Ovary (tissue), 9 donors: Measurements from ENCODE around the gene SH3BGR. TPM values are rescaled to one million over a fixed set of nuclear protein-coding genes. Genes with fewer than 3 reads are reported as not detected.

ENCODE experiments used
- DNase-seq, 5 donors: peaks; one replicate each; pipeline ENCODE4 v3.0.0-alpha.2; 2019 to 2020
- H3K27ac ChIP-seq, 2 donors: fragments of 200-600 bp; one replicate each; pipeline versions ENCODE4 v1.5.1 to v1.8.0; 2019 to 2022
- H3K27me3 ChIP-seq: fragments of 200-600 bp; one replicate; pipeline ENCODE4 v1.8.0; 2022
- H3K36me3 ChIP-seq: fragments of 200-600 bp; sonication (generic); one replicate; pipeline ENCODE4 v1.5.1; 2019
- H3K4me1 ChIP-seq: one replicate; pipeline ENCODE4 v1.8.1; 2013; ENCODE audit warnings: mild to moderate bottlenecking, moderate library complexity; ENCODE audit not compliant: insufficient read depth
- H3K4me3 ChIP-seq: fragments of 200-600 bp; sonication (generic); one replicate; pipeline ENCODE4 v1.5.1; 2017
- H3K9me3 ChIP-seq, 2 donors: fragments of 200-600 bp in 1 of 2; sonication (generic) in 1 of 2; one replicate each; pipeline versions ENCODE4 v1.5.1 to v1.8.1; 2013 to 2019; ENCODE audit warnings: mild to moderate bottlenecking in 1 of 2, moderate library complexity in 1 of 2
- EP300 ChIP-seq: sonication (generic); formaldehyde crosslinking; IDR thresholded peaks from one replicate; pipeline ENCODE4 v1.6.1; 2017; ENCODE audit warnings: antibody characterized with exemption
- POLR2A ChIP-seq: fragments of 450-650 bp; IDR thresholded peaks from one replicate; pipeline ENCODE4 v1.6.1; 2017; ENCODE audit warnings: antibody characterized with exemption, mild to moderate bottlenecking, moderate library complexity
- WGBS, 3 donors: extraction: QIAGEN DNeasy Blood & Tissue Kit in 1 of 3; methylation state at CpG; one replicate each; pipeline versions ENCODE4 v1.1.5 to v1.1.7; 2013 to 2017; 5-methylcytosine and 5-hydroxymethylcytosine counted together
- intact Hi-C, 4 donors: fragments of 100-400 bp; cut with DNase I; formaldehyde crosslinking; loops; one replicate each; pipeline versions ENCODE4 v1.11.0 to v1.15.1; 2022 to 2023
- polyA plus RNA-seq, 2 donors: library from polyadenylated mRNA; stranded (reverse); fragments of 200-250 nt in 1 of 2; fragments of 350-450 nt in 1 of 2; fragmentation: Illumina TruSeq in 1 of 2; extraction: RNeasy Lipid Tissue Mini Kit (QIAGEN cat#74804) in 1 of 2; gene quantifications; one replicate each; pipeline ENCODE4 v1.2.3, GENCODE V29; 2013 to 2014
- total RNA-seq, 7 donors: library from RNA; depleted of rRNA in 2 of 7; stranded (reverse); fragments of >200 nt in 2 of 7; fragmentation: NEBNext Ultra II Directional in 3 of 7; extraction: Animal tissue kit (Norgen Biotek cat#: 25700) in 3 of 7; gene quantifications; one replicate each; pipeline versions ENCODE4 v1.1.0 to v1.2.4, GENCODE V29; 2016 to 2023
- TF ChIP-seq, protein P1 (sequence below), 3 donors: fragments of 450-650 bp in 2 of 3; fragments of 200-600 bp in 1 of 3; IDR thresholded peaks; one replicate each; pipeline versions ENCODE4 v1.5.1 to v1.8.0; 2016 to 2022; ENCODE audit warnings: antibody characterized with exemption in 3 of 3, mild to moderate bottlenecking in 1 of 3
- donor health status: DM: no; HTN: no; CAD: no; lungs with moderate emphysema.
- donor health status: DM: no; HTN: no; CAD: no.
- donor health status: Bipolar disorder and iron deficiency.
- donor health status: DM: yes; HTN: yes; CAD: no.
- donor health status: DM: no; HTN: no; CAD: no.
- donor health status: DM: yes; HTN: yes; CAD: no.

SH3BGR gene
- total and polyA plus RNA-seq, 9 donors = 1.1 to 16.2 (median 3.0) TPM

DNA sequence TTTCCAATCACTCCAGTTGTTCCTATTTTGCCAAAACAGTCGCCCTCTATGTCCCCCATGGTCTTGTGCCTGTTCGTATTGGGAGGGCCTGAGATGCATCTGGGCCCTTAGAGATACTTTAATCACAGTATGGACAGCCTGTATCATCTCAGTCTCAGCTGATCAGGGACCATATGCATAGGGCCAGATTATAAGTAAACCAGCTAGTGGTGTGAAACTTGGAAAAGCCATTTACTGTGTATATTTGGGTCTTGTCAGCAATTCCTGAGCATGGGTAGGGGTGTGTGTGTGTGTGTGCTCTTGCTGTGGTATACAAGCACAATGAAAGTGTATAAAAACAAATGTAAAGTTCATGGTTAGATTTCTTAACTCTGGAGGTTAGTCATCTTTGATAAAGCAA is 22.8 kb downstream of the SH3BGR start:
- TF ChIP-seq EP300 (no peak), POLR2A (no peak)
- TF ChIP-seq, protein P1, sequence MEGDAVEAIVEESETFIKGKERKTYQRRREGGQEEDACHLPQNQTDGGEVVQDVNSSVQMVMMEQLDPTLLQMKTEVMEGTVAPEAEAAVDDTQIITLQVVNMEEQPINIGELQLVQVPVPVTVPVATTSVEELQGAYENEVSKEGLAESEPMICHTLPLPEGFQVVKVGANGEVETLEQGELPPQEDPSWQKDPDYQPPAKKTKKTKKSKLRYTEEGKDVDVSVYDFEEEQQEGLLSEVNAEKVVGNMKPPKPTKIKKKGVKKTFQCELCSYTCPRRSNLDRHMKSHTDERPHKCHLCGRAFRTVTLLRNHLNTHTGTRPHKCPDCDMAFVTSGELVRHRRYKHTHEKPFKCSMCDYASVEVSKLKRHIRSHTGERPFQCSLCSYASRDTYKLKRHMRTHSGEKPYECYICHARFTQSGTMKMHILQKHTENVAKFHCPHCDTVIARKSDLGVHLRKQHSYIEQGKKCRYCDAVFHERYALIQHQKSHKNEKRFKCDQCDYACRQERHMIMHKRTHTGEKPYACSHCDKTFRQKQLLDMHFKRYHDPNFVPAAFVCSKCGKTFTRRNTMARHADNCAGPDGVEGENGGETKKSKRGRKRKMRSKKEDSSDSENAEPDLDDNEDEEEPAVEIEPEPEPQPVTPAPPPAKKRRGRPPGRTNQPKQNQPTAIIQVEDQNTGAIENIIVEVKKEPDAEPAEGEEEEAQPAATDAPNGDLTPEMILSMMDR (IDR thresholded peaks at IDR 0.05) = no peak
- WGBS, 3 donors = 88 to 97% (median 92%) methylated on average over 2 of the region's 2 CpGs
- H3K27ac ChIP-seq = no peak overlapping the region
- intact Hi-C loops = no loop called here
- H3K4me3 ChIP-seq = no peak overlapping the region
- no peak for DNase-seq
- H3K4me1 ChIP-seq = no peaks in the 10 kb centered on the region
- no peaks in the 10 kb centered on the region for H3K9me3 ChIP-seq
- no peaks in the 10 kb centered on the region for H3K27me3 ChIP-seq
- no peaks in the 10 kb centered on the region for H3K36me3 ChIP-seq

DNA sequence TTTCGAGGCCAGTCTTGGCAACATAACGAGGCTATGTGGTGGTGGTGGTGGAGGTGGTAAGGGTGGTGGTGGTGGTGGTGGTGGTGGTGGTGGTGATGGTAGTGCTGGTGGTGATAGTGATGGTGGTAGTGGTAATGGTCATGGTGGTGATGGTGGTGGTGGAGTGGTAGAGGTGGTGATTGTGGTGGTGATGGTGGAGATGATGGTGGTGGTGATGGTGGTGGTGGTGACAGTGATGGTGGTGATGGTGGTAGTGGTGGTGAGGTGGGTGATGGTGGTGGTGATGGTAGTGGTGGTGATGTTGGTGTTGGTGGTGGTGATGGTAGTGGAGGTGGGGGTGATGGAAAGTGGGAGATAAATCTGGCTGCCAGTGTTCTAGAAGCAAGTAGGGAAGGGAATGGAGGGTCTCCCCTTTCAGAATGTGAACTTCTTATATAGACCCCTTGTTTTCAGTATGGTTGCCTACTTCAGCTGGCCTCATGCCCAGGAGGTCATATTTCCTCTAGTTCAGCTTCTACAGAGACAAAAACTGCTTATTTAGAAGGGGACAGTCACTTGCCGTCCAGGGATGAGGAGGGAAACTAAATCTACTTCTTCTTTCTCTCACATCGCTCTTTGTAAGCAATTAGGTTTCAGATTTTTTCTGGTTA is 27.5 kb downstream of the SH3BGR start:
- H3K4me1 ChIP-seq = no peaks in the 10 kb centered on the region
- no peak for TF ChIP-seq EP300
- TF ChIP-seq, protein P1 (IDR thresholded peaks at IDR 0.05) = no peak
- TF ChIP-seq POLR2A = no peak
- H3K4me3 ChIP-seq = no peak overlapping the region
- H3K9me3 ChIP-seq = no peaks in the 10 kb centered on the region
- no peak for DNase-seq
- intact Hi-C loops = no loop called here
- no peaks in the 10 kb centered on the region for H3K27me3 ChIP-seq
- WGBS, 3 donors = 86 to 90% (median 87%) methylated on average over 4 of the region's 4 CpGs
- no peak overlapping the region for H3K27ac ChIP-seq
- no peaks in the 10 kb centered on the region for H3K36me3 ChIP-seq

DNA sequence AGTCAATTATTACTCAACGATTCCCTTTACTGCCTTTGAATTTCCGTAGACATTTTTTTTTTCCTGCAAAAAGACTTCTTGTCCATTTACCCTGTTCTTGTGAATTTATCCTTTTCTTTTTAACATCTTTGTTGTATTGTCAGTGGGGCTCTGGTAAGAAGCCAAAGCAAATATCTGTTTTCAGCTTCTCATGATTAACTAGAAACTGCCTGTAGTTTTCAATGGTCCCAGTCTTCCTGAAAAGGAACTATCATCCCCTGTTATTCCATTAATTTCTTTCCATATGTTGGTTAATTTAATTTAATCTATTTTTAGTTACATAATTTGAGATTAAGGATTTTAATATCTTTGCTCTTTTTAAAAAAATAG is 28.0 kb downstream of the SH3BGR start:
- WGBS, 3 donors = 37 to 61% (median 39%) methylated on average over 2 of the region's 2 CpGs
- Histone ChIP-seq H3K9me3 (no peaks in the 10 kb centered on the region), H3K27ac (no peak overlapping the region), H3K36me3 (no peaks in the 10 kb centered on the region), H3K27me3 (no peaks in the 10 kb centered on the region), H3K4me1 (no peaks in the 10 kb centered on the region), H3K4me3 (no peak overlapping the region)
- no peak for DNase-seq
- no peak for TF ChIP-seq POLR2A
- TF ChIP-seq EP300 = no peak
- TF ChIP-seq, protein P1 (IDR thresholded peaks at IDR 0.05) = no peak
- intact Hi-C loops = no loop called here

DNA sequence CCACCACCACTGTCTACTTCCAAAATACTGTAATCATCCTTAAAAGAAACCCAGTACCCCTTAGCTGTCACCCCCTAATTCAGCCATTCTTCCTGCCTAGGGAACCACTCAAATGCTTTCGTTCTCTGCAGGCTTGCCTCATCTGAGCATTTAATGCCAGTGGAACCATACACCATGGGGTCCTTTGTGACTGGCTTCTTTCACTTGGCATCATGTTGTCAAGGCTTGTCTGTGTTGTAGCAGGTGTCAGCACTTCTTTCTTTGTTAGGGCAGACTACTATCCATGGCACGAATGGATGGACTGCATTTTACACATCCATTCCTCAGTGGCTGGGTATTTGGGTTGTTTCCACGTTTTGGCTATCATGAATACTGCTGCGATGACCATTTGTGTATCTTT is 28.5 kb downstream of the SH3BGR start:
- DNase-seq = no peak
- intact Hi-C loops = no loop called here
- H3K4me1 ChIP-seq = no peaks in the 10 kb centered on the region
- no peak overlapping the region for H3K27ac ChIP-seq
- no peaks in the 10 kb centered on the region for H3K9me3 ChIP-seq
- H3K4me3 ChIP-seq = no peak overlapping the region
- 90 to 95% (median 93%) methylated on average over 4 of the region's 4 CpGs for WGBS, 3 donors
- no peaks in the 10 kb centered on the region for H3K36me3 ChIP-seq
- H3K27me3 ChIP-seq = no peaks in the 10 kb centered on the region
- TF ChIP-seq POLR2A (no peak), EP300 (no peak)
- TF ChIP-seq, protein P1 (IDR thresholded peaks at IDR 0.05) = no peak
